NOMO-1 (cell line): ENCODE data around the gene AK4.
A peak's percentile ranks its signal among the peaks of the same experiment; 100 is the strongest.

ENCODE experiments used
- DNase-seq, 2 experiments: peaks; one replicate each; lab custom pipeline; 2025; ENCODE audit not compliant: unreplicated experiment in 2 of 2; lab: John Stamatoyannopoulos, UW

AK4 gene

DNA sequence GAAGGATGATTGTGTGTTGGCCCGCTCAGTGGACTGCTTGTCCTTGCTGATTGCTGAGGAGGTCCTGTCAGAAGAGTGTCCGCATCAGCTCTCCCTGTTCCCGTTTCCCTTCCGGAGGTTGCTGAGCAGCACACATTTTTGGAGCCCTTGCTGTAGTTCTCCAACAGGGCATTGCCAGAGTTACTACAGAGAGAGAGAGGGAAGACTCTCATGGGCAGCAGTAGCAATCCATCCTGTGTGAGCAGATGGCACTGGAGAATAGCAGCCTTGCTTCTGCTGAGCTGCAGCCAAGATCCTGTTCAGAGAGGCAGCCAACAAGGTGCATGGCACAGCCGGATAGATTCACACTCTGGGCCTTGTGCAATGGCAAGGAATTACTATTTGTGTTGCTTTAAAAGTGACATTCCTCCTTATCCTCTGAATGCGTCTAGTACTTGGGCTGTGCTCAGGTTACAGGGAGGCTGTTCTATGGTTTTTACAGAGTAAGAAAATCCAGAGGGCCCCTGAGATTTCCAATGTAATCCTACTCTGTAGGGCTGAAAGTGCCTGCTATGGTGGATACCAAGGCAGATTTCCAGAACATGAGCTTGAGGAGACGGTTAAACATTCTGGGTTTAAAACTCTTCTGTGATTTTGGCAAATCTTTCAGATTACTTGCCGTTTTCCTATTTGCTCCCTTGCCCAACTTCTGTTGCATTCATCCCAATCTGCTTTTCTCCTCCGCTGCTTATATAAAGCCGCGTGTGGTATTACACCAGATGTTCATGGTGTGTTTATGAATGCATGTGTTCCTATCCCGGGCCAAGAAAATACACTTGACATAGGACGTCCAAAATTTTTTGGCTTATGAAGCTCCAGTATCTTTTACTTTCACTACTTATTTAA is 27.4 kb downstream of the AK4 start:
- DNase-seq: no peak

DNA sequence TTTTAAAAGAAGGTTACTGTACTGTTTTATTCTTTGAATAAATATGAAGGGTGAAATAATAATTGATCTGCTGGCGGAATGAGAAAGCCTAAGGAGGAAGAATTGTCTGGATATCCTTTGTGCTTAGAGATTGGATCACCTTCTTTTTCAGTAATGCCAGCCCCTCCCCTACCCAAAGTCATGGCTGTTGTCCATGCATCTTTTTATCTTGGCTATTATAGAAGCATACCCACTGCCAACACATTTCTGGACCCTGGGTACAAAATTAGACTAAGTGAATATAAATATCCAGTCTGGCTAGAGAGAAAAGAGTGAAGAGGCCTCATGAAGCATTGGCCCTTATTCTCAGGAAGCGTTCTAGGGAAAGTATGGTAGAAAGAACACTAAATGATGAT is 28.1 kb downstream of the AK4 start:
- no peak for DNase-seq

DNA sequence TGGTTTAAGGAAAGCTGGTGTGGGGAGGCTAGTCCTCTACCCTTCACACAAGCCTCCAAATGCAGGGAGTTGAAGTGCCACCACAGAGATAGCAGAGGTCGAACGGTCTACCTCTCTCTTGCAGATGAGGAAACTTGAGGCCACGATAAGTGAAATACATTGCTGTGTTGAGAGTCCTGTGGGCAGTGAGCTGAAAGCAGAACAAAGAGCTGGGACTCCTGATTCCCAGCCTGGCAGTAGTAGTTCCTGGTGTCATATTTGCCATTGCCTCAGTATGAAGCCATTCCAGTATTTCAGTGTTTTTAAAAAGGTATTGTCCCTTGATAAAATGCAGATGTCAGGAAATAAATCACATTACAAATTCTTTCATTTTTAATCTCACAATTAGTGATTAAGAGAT is 28.6 kb downstream of the AK4 start:
- DNase-seq: peak in 1 of 2 experiments; percentile 5

DNA sequence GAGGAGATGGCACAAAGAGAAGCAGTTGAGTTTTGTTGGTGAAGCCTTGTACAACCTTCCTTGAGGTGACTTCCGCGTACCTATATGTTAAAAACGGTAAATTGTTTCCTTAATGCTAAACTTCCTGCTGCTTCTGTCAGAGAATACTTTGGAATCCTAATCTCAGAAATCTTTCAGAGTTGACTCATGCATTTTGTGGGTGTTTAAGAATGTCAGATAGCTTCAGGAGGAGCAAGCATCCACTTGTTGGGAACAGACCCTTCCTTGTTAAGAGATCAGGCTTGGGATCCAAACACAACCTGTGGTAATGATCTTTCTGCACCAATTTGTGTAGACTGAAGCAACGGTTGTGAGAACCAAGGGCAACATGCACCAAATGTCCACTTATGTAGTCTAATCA is 29.5 kb downstream of the AK4 start:
- DNase-seq: no peak

DNA sequence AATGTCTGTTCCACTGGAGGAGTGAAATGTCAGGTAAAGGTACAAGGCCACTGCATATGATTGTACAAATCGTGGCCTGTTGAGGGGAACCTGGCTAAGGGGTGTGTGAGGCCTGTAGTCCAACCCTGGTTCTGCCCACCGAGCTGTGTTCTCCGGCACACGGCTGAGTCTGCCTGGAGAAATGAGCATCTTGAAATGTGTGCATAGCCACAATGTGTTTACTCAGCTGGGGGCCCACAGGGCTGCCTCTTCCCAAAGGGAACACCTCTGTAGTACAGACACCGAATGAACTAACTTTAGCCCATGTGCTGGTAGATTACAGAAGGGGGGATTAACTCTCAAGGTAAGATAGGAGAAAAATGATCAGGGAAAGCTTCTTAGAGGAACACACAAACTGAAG is 30.2 kb downstream of the AK4 start:
- no peak for DNase-seq

DNA sequence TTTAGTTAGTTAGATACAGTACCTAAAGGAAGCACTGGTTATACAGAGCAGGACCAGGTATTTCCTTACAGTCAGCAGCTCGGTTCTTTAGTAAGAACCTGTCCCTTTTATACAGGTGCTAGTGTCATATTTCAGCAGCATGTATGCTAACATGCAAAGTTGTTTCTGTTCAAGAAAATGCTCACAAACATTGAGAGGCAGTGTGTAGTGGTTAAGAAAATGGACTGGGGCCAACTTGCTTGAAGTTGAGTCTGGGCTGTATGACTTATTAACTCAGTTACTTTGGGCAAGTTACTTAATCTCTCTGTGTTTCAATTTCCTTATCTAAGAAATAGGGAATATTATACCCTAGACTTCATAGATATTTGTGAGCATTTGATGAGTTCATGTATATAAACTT is 31.1 kb downstream of the AK4 start:
- no peak for DNase-seq

DNA sequence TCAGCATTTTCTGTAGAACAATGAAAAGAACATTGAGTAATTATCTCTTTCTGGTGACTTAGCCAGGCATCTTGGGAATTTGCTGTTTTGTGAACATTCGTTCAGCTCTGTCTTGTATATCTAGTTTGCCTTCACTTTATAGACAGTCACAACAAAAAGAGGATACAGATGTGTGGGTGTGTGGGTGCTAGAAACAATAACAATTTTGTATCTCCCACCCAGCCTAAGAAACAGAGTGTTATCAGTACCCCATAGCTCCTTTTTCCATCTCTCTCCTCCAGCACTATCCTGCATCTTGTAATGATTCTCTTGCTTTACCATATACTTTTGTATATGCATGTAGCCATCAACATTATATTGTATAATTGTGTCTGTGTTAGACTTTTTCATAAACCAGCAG is 33.0 kb downstream of the AK4 start:
- DNase-seq: no peak

DNA sequence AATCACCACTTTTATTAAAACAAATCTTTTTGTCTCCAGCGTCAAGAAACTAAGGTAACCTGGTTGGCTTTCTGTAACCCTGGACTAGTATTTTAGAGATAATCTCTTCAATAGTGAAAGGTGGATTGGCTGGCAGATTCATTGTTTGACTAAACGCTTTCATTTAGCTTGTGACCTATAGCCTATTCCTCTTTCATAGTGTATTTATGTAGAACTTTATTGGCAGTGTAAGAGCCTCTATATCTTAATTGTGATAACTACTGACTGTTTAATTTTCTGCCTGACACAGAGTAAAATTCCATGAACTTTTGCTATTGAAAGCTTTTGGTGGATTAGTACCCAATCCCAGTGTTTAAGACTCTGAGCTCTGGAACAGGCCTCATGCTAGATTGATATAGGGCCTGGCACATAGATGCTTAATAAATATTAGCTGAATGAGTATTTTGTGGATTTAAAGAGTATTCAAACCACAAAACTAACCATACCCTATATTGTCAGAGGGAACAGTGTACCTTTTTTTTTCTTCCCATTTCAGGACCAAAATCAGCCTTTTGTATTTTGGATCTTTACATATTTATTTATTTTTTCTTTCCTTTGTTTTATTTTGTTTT is 34.8 kb downstream of the AK4 start:
- DNase-seq: no peak

DNA sequence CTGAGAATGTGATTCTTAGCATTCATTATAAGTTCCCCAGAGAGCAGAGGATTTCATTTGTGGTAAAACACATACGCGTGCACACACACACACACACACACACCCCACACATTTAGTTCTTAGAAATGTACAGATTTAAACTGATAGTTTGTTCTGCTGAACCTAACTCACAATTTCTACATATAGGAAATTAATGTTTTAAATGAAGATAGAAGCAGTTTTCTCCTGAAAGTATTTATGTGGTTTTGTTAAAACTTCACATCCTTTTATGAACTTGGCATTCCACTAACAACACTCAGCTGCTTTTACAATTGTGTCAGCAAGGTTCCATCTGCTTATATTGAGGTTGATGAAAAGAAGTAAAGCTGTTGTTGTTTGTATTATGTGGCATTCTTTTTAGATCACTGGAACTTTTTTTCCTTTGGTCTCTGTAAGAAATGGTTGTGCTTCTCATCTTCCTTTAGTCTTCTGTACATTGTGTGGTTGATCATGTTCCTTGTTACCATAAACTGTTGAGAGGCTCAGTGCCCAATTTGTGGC is 41.6 kb downstream of the AK4 start:
- DNase-seq: no peak

DNA sequence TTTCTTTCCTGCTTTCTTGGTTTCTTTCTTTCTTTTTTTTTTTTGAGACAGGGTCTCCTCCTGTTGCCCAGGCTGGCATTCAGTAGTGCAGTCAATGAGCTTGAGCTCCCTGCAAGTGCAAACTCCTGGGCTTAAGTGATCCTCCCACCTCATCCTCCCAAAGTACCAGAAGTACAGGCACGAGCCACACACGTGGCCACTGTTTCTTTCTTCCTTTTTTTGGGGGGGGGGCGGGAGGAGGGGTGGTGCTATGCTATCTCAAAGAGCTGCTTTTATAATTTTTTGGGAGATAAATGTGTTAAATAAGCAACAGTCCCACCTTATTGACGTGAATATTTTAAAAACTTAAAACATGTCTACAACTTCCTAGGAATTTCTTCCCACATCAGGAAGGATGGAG is 42.2 kb downstream of the AK4 start:
- DNase-seq: no peak

DNA sequence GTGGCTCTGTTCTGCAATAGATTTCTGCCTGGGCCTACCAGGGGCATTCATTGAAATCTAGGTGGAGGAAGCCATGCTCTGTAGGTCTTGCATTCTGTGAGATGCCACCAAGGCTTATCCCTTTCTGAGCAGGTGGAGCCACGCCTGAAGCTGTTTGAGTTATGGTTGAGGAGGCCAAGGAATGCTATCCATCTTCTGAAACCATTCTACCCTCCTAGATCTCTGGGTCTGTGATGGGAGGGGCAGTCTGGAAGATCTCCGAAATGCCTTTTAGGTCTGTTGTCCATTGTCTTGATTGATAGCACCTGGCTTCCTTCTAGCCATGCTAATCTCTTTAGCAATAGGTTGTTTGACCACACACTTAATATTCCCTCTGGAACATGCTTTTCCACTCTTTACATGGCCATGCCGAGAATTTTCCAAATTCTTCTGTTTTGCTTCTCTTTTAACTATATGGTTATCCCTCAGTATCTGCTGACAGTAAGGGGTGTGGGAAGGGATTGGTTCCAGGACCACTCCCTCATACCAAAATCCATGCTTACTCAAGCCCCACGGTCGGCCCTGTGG is 45.2 kb downstream of the AK4 start:
- DNase-seq: no peak

DNA sequence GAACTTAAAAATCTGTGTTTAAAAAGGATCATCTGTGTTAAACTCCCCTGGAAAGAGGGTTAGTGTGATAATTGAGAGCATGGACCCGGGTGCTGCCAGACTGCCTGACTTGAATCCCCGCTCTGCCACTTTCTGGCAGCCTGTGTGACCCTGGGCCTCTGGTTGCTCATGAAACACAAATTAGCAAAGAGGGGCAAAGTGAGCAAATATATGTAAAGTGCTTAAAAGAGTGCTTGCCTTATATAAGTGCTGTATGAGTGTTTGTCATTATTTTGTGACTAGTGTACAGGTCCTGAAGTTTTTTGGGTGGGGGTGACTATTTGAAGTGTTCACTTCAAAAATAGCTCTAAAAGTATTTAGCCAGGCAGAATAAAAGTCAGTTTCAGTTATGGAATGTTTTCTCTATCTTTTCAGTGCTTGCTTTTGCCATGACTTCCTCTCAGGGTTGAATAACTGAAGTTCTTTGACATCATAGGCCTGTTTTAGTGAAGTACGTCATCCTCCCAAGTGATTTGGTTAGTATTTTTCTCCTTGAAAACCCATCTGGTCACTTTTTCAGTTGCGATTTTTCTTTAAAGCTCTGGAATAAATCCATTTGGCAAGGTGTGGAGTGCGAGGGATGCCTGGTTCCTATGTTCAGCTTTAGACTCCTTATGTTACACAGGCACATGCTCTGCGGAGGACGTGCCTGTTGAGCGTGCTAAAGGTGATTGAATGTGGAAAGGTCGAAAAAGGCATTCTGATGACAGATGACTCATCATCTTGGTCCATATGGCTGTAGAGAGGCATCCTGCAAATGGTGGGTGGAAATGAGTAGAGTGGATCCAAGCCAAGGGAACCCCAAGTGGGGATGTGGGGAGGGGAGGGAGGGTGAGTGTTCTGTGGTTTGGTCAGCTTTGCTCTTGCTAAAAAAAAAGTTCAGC is 47.8 kb downstream of the AK4 start:
- DNase-seq: no peak

DNA sequence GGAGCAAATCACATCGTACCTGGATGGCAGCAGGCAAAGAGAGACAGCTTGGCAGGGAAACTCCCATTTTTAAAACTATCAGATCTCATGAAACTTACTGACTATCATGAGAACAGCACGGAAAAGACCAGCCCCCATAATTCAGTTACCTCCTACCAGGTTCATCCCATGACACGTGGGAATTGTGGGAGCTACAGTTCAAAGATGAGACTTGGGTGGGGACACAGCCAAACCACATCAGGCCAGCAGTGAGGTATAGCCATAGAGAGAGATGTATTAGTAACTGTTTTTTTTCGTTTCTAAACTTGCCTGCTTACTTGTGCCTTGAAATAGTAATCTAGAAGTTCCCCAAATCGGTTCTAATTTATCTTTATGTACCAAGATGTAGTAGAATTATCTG is 48.9 kb downstream of the AK4 start:
- no peak for DNase-seq

DNA sequence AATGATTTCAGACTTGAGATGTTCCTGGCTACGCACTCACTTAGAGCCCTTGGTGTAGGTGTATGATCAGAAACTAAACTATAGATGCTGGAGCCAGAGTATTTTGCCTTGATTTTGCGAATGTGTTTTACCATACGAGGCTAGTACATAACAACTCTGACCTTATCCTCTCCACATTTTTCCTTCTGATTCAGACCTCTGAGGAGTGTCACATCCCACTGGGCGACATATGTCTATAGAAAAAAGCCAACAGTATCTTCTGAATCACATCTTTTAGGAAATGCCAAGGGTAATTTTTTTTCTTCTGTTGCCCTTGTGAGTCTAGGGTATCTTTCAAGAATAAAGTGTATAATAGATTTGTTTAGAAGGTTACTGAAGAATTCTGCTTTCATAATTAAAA is 49.6 kb downstream of the AK4 start:
- DNase-seq: no peak

DNA sequence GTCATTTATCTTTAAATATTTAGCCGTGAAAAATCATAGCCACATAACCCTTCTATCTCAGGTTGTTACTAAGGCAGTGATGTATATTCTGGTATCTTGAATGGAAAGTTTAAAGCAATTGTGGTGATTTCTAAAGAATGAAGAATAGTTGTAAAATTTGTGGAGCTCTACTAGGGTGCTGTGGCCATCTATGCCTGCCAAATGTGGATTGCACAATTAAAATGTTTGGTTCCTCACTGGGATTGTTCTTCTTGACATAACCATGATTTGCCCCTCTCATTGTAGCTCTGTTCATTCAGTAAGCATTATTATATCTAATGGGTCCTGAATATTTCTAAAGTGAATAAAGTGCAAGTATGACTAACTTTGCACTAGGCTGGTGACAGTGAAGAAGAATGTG is 50.1 kb downstream of the AK4 start:
- no peak for DNase-seq

DNA sequence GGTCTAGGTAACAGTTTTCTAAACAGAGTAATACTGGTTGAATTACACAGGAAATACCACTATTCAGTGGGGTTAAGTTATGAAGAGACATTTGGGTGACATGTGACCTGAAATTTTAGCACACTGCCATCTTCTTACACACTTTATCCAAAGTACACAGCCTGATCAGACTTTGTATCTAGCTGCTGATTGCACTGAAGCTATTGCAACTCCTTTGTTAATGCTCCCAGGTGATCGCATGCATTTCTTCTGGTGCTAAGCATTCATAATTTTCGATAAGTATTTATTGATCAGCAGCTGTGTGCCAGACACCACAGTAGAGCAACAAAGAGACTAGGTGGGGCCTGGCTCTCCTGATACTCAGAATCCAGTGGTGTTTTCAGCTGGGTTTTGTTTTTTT is 52.4 kb downstream of the AK4 start:
- DNase-seq: no peak

DNA sequence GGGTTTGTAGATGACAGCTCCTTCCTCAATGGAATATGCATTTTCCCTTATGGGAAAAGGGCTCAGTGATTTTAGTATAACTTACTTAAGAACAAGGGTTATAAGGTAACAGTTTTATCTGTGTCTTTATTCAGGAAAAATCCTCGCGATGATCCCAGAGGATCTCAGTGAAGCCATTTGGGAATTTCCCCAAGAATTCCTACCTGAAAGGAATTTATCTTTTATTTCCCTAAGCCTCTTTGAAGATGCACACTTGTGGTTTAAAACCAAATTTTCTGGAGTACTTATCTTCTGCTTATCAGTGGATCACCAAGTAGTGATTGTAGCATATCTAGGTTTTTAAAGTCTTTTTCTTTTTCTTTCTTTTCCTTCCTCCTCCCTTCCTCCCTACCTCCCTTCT is 58.8 kb downstream of the AK4 start:
- no peak for DNase-seq

DNA sequence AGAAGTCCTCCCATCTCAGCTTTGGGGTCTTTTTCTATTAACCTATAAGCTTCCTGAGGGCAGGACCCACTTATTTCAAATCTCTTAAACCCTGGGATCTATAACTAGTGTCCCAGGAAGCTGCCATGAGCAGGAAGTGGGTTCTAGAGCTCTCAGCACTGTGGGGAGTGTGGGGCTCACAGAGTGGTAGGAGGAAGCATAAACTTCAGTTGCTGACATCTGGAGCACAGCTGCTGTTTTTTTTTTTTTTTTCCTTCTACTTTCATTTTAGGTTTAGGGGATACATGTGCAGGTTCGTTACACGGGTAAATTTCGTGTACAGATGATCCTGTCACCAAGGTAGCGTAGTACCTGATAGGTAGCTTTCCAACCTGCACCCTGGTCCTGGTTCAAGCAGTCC is 59.3 kb downstream of the AK4 start:
- DNase-seq: no peak

DNA sequence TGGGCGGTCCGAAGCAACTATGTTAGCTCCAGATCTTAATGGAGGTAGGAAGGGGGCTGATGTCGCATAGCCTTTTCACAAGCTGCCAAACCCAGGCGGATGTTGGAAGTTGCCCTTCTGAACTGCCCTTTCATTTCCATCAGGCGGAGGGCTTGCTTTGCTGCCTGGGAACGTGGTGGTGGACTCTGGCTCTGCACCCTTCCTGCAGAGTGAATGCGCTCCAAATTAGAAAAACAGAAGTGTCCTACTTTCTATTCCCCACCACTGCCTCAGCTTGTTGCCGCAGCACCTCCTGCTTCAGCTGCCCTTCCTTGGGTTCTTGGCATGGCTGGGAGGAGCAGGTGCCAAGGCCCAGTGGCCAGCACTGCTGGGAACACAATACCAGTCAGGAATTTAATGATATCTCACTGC is 60.6 kb downstream of the AK4 start:
- peak in 1 of 2 experiments; percentile 7 for DNase-seq

DNA sequence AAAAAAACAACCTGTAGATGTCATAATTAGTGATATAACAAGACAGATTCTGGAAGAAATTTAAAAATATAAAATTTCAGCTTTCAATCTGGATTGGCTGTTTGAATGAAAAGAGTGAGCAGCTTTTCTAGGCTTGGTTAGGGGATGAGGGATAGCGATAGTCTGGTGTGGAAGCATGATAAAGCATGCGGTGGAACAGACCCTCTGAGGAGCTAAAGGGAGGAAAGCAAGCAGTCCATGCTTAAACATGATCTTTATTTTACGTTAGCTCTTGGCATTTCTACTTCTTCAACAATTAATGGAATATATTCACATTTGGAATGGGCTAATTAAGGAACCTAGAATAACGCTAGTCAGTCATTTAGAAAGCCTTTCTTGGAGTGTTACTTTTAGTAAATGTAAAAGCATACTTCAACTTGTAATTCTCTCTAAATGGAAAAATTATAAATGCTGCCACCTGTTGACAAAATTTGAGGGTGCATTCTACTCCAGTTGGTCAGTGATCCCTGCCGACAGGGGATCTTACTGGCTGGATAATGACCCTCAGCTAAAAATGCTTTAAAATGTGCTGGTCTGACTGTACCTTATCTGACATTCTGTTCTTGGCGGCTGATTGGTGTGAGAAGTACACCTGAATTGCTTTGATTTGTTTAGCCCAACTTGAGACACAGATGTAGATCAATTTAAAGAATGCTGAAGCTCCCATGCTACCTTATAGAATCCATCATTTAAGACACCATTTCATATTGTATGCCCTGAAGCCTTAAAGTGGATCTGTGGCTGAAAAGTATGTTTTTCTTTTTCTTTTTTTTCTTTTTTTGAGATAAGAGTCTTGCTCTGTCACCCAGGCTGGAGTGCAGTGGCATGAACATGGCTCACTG is 61.2 kb downstream of the AK4 start:
- peak; percentile 4 to 43 for DNase-seq
